Caki2 (cell line): ENCODE data around the gene INTU. TPM values are rescaled to one million over a fixed set of nuclear protein-coding genes. Genes with fewer than 3 reads are reported as not detected.
"Not testable (repeated sequence)": the region's sequence is repeated elsewhere in the genome, so short reads cannot be mapped to it uniquely, and the experiment has no call there.

Source experiments
- DNase-seq: peaks from one replicate; pipeline ENCODE4 v3.0.0-alpha.2; 2015; ENCODE audit warnings: low read depth
- in situ Hi-C: cut with HindIII; loops from 2 replicates; pipeline ENCODE4 v1.10.0; 2016; ENCODE audit warnings: low sequenced_read_pairs, low pct_unique_long_range_greater_than_20kb, mixed read lengths
- total RNA-seq: library from RNA; depleted of rRNA; stranded (reverse); fragments of >200 nt; shearing (Covaris generic); gene quantifications from 2 replicates; pipeline ENCODE4 v1.2.3, GENCODE V29; 2014; ENCODE audit warnings: low replicate concordance

The INTU gene
- total RNA-seq, 1 experiment from 2014 or later: 5.0 TPM

GRCh38 chr4:127631420-127631819, 1.3 kb upstream of the INTU start:
- in situ Hi-C loops: no loop called here

DNA sequence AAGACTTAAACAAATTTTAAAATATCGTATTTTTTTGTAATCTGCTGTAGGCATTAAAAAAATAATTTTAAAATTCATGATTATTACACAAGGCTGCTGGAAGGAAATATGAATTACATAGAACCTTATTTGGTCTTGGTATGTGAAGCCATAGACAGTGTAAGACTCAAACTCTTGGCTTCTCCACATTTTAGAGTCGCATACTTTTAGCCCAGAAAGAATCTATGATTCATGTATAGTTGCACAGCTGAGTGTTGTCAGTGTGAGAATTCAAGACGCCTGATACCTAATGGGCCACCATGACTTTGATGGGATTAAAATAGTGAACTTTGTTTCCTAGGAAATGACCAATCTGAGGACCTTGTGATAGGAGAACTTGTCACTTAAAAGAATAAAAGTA, 1.4 kb downstream of the INTU start:
- in situ Hi-C loops: no loop called here

More at GRCh38 chr4:127631420-127631819, 1.3 kb upstream of the INTU start:
- no peak for DNase-seq

GRCh38 chr4:127641524-127641923, 8.8 kb downstream of the INTU start:
- in situ Hi-C loops: no loop called here
- no peak for DNase-seq

More for the DNA sequence above, 1.4 kb downstream of the INTU start:
- DNase-seq: no peak

GRCh38 chr4:127642169-127642568, 9.4 kb downstream of the INTU start:
- in situ Hi-C loops: no loop called here

DNA sequence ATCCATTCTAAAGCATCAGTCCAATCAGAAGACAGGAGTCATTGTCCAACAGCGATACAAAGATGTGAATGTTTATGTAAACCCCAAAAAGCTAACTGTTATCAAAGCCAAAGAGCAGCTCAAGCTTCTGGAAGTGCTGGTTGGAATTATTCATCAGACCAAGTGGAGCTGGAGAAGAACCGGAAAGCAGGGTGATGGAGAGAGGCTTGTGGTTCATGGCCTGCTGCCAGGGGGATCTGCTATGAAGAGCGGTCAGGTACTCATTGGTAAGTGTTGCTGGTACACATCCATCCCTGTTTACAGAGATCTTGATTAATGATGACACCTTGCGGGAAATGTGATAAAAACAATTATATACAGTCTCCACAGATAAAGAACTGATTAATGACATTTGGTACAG, 11.0 kb downstream of the INTU start:
- in situ Hi-C loops: no loop called here

More at GRCh38 chr4:127642169-127642568, 9.4 kb downstream of the INTU start:
- DNase-seq: no peak

GRCh38 chr4:127648061-127648460, 15.3 kb downstream of the INTU start:
- in situ Hi-C loops: no loop called here
- DNase-seq: no peak

More for the DNA sequence above, 11.0 kb downstream of the INTU start:
- no peak for DNase-seq

- in situ Hi-C loops, DNase-seq: not testable (repeated sequence)
Observed at GRCh38 chr4:127655590-127655989, 22.8 kb downstream of the INTU start.

DNA sequence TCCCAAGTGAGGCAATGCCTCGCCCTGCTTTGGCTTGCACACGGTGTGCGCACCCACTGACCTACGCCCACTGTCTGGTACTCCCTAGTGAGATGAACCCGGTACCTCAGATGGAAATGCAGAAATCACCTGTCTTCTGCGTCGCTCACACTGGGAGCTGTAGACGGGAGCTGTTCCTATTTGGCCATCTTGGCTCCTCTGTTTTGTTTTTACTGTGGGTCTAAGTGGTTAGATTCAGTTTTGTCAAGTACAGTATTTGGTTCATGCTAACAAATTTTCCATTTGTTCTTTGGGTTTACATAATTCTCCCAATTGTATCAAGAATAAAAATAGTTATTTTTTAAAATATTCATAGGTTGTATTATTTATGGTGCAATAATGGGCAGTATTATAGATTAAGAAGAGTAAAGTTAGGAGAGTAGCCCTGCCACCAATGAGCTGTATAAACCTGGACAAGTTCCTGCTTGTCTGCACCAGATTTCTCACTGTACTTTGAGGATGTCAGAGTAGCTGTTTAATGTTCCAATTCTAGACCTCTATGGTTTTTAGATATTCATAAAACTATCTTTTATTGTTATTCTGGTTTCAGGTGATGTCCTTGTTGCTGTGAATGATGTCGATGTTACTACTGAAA, 23.4 kb downstream of the INTU start:
- no peak for DNase-seq
- in situ Hi-C loops: no loop called here

DNA sequence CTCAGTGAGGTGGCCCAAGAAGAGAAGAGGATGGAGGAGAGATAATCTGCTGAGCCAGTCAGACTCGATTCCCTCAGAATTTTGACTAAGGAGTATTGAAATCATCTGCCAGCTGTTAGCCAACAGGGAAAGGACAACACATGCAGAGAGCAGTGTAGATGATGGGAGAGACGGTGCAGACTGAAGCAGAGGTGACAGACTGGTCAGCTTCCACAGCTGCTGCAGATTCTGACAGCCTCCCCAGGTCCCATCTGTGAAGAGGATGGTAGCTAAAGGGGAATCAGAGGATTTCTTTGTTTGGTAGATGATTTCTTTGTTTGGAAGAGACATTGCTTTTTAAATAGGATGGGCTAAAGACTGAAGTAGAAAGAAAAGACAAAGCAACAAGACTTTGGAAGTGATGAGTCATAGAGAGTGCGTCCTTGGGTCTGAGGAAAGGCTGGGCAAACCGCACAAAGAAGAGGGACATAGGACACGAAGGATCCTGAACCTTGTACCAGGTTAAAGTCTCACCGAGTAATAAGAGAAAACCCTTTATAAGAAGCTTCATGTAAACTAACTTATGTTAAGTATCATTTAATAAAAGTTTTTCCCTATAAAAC, 27.6 kb downstream of the INTU start:
- in situ Hi-C loops: no loop called here
- no peak for DNase-seq

GRCh38 chr4:127667116-127667515, 34.4 kb downstream of the INTU start:
- in situ Hi-C loops: no loop called here

GRCh38 chr4:127667772-127668171, 35.0 kb downstream of the INTU start:
- no peak for DNase-seq

More at GRCh38 chr4:127667116-127667515, 34.4 kb downstream of the INTU start:
- no peak for DNase-seq

GRCh38 chr4:127668770-127669169, 36.0 kb downstream of the INTU start:
- DNase-seq: no peak
- in situ Hi-C loops: no loop called here

More at GRCh38 chr4:127667772-127668171, 35.0 kb downstream of the INTU start:
- in situ Hi-C loops: no loop called here

GRCh38 chr4:127669691-127670090, 36.9 kb downstream of the INTU start:
- no peak for DNase-seq
- in situ Hi-C loops: no loop called here

GRCh38 chr4:127672111-127672510, 39.4 kb downstream of the INTU start:
- no peak for DNase-seq
- in situ Hi-C loops: no loop called here

GRCh38 chr4:127685292-127685691, 52.5 kb downstream of the INTU start:
- no peak for DNase-seq
- in situ Hi-C loops: no loop called here

GRCh38 chr4:127686658-127687057, 53.9 kb downstream of the INTU start:
- in situ Hi-C loops: no loop called here
- DNase-seq: no peak

DNA sequence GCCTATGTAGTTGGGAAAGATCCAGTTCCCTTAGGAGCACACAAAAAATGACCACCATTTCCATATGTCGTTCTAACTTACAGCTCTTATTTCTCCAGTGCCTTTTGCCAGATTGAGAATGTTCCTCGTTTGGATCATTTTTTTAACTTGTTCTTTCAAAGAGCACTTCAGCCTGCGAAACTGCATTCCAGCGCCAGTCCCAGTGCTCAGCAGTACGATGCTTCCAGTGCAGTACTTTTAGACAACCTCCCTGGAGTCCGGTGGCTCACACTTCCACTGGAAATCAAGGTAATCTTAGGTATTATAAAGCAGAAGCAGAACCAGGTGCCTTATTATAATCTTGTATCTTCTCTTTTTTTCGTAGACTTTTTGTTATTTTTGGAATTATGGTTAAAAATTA, 54.8 kb downstream of the INTU start:
- in situ Hi-C loops: no loop called here

GRCh38 chr4:127698789-127699200, 66.0 kb downstream of the INTU start:
- DNase-seq: no peak
- in situ Hi-C loops: no loop called here

More for the DNA sequence above, 54.8 kb downstream of the INTU start:
- DNase-seq: no peak

GRCh38 chr4:127708985-127709384, 76.2 kb downstream of the INTU start:
- in situ Hi-C loops: no loop called here
- peak; percentile 58 for DNase-seq

- peak; percentile 5 for DNase-seq
- in situ Hi-C loops: no loop called here
Observed at GRCh38 chr4:127709456-127709855, 76.7 kb downstream of the INTU start.
